Measurements from ENCODE around the gene IGF1R.

DNA sequence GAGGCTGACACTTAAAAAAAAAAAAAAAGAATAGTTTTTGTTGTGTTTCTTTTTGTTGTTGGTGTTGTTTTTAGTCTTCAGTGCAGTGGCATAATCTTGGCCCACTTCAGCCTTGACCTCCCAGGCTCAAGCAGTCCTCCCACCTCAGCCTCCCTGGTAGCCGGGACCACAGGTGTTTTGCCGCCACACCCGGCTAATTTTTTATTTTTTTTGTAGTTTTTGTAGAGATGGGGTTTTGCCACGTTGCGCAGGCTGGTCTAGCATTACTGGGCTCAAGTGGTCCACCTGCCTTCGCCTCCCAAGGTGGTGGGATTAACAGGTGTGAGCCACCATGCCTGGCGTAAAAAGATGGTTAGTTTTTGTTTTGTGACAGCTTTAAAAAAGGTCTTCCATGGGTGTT is 30.1 kb downstream of the IGF1R start:
- TF ChIP-seq, protein P1, sequence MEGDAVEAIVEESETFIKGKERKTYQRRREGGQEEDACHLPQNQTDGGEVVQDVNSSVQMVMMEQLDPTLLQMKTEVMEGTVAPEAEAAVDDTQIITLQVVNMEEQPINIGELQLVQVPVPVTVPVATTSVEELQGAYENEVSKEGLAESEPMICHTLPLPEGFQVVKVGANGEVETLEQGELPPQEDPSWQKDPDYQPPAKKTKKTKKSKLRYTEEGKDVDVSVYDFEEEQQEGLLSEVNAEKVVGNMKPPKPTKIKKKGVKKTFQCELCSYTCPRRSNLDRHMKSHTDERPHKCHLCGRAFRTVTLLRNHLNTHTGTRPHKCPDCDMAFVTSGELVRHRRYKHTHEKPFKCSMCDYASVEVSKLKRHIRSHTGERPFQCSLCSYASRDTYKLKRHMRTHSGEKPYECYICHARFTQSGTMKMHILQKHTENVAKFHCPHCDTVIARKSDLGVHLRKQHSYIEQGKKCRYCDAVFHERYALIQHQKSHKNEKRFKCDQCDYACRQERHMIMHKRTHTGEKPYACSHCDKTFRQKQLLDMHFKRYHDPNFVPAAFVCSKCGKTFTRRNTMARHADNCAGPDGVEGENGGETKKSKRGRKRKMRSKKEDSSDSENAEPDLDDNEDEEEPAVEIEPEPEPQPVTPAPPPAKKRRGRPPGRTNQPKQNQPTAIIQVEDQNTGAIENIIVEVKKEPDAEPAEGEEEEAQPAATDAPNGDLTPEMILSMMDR (IDR thresholded peaks at IDR 0.05; ENCODE audit: insufficient read depth, low read length, poor library complexity, severe bottlenecking) = no peak
- TF ChIP-seq EZH2phosphoT487 (conservative IDR thresholded peaks at IDR 0.05; ENCODE audit: low read length) = no peak
